Ecto neural progenitor cell (in vitro differentiated cells): ENCODE results near the gene CSNK1A1.
A peak's percentile ranks its signal among the peaks of the same experiment; 100 is the strongest.
"Not testable (repeated sequence)": the region's sequence is repeated elsewhere in the genome, so short reads cannot be mapped to it uniquely, and the experiment has no call there.

Source experiments
- DNase-seq: peaks from one replicate; pipeline ENCODE4 v3.0.0-alpha.2; 2018; ENCODE audit warnings: low spot score

Gene CSNK1A1

GRCh38 chr5:149453618-149454415, 97.4 kb downstream of the CSNK1A1 start:
- DNase-seq: no peak

- DNase-seq: no peak
Measured at GRCh38 chr5:149452665-149453617, 98.3 kb downstream of the CSNK1A1 start.

GRCh38 chr5:149452007-149452664, 99.1 kb downstream of the CSNK1A1 start:
- peak; percentile 68 for DNase-seq

GRCh38 chr5:149450199-149450598, 101.0 kb downstream of the CSNK1A1 start:
- DNase-seq: no peak

- DNase-seq: no peak
Measured at GRCh38 chr5:149448831-149449714, 102.2 kb downstream of the CSNK1A1 start.

GRCh38 chr5:149448431-149448830, 102.8 kb downstream of the CSNK1A1 start:
- DNase-seq: no peak

GRCh38 chr5:149447373-149448367, 103.6 kb downstream of the CSNK1A1 start:
- DNase-seq: no peak

- DNase-seq: not testable (repeated sequence)
Measured at GRCh38 chr5:149446794-149447193, 104.4 kb downstream of the CSNK1A1 start.

- no peak for DNase-seq
Measured at GRCh38 chr5:149445739-149446369, 105.4 kb downstream of the CSNK1A1 start.

GRCh38 chr5:149445343-149445738, 105.9 kb downstream of the CSNK1A1 start:
- DNase-seq: no peak

GRCh38 chr5:149444430-149444829, 106.8 kb downstream of the CSNK1A1 start:
- not testable (repeated sequence) for DNase-seq

- DNase-seq: no peak
Measured at GRCh38 chr5:149443210-149443609, 108.0 kb downstream of the CSNK1A1 start.

GRCh38 chr5:149442563-149443182, 108.6 kb downstream of the CSNK1A1 start:
- DNase-seq: peak; percentile 90
